HepG2 (cell line): ENCODE data around the gene ACSM3. TPM values are rescaled to one million over a fixed set of nuclear protein-coding genes. Genes with fewer than 3 reads are reported as not detected.

Experiments used
- AHR ChIP-seq: IDR thresholded peaks from 2 replicates; pipeline ENCODE4 v1.6.1; 2018; ENCODE audit warnings: missing genetic modification reagents, missing compliant biosample characterization
- CEBPG ChIP-seq: IDR thresholded peaks from 2 replicates; pipeline ENCODE4 v1.6.1; 2016
- HNF4G ChIP-seq, 2 experiments: sonication (generic) in 1 of 2; formaldehyde crosslinking in 1 of 2; IDR thresholded peaks; 2 replicates each; pipeline versions ENCODE4 v1.4.0 to v1.6.1; 2011 to 2020; ENCODE audit warnings: borderline replicate concordance in 2 of 2, low read depth in 2 of 2, mild to moderate bottlenecking in 2 of 2, low read length in 1 of 2, missing genetic modification reagents in 1 of 2, moderate library complexity in 1 of 2
- HNRNPL ChIP-seq: fragments of 200-400 bp; formaldehyde crosslinking; IDR thresholded peaks from 2 replicates; pipeline ENCODE4 v1.6.1; 2017; ENCODE audit warnings: mild to moderate bottlenecking, low read depth, low read length
- ISX ChIP-seq: sonication (generic); formaldehyde crosslinking; conservative IDR thresholded peaks from 2 replicates; pipeline ENCODE4 v1.5.0; 2020; ENCODE audit warnings: missing genetic modification reagents
- JUNB ChIP-seq: sonication (generic); formaldehyde crosslinking; IDR thresholded peaks from 2 replicates; pipeline ENCODE4 v1.8.0; 2022; ENCODE audit warnings: missing genetic modification reagents, mild to moderate bottlenecking, borderline replicate concordance
- MYNN ChIP-seq: sonication (generic); formaldehyde crosslinking; IDR thresholded peaks from 2 replicates; pipeline ENCODE4 v1.4.0; 2020; ENCODE audit warnings: mild to moderate bottlenecking, low read depth, missing genetic modification reagents
- PAX8 ChIP-seq: sonication (generic); formaldehyde crosslinking; IDR thresholded peaks from 2 replicates; pipeline ENCODE4 v1.8.0; 2022; ENCODE audit warnings: mild to moderate bottlenecking, missing genetic modification reagents, borderline replicate concordance
- POLR2AphosphoS2 ChIP-seq: IDR thresholded peaks from 2 replicates; pipeline ENCODE4 v1.6.1; 2011; ENCODE audit warnings: low read depth, low read length, improper control_type of control experiment
- RAD51 ChIP-seq: fragments of 450-650 bp; IDR thresholded peaks from 2 replicates; pipeline ENCODE4 v1.6.1; 2016; ENCODE audit warnings: borderline replicate concordance
- SMARCC2 ChIP-seq: fragments of 450-650 bp; IDR thresholded peaks from 2 replicates; pipeline ENCODE4 v1.6.1; 2017; ENCODE audit warnings: antibody characterized with exemption, mild to moderate bottlenecking
- TSC22D2 ChIP-seq: sonication (generic); formaldehyde crosslinking; IDR thresholded peaks from 2 replicates; pipeline ENCODE4 v1.5.1; 2020; ENCODE audit warnings: missing genetic modification reagents, mild to moderate bottlenecking, borderline replicate concordance
- U2AF2 ChIP-seq: fragments of 200-400 bp; formaldehyde crosslinking; IDR thresholded peaks from 2 replicates; pipeline ENCODE4 v1.6.1; 2017; ENCODE audit warnings: low read depth, mild to moderate bottlenecking, low read length
- ZBTB20 ChIP-seq: sonication (generic); formaldehyde crosslinking; IDR thresholded peaks from 2 replicates; pipeline ENCODE4 v1.8.1; 2023; ENCODE audit warnings: missing genetic modification reagents, low read depth, mild to moderate bottlenecking, borderline replicate concordance
- ZFP37 ChIP-seq: sonication (generic); formaldehyde crosslinking; IDR thresholded peaks from 2 replicates; pipeline ENCODE4 v1.4.0; 2020; ENCODE audit warnings: missing genetic modification reagents, borderline replicate concordance
- ZFP62 ChIP-seq: sonication (generic); formaldehyde crosslinking; IDR thresholded peaks from 2 replicates; pipeline ENCODE4 v1.4.0; 2020; ENCODE audit warnings: missing genetic modification reagents
- ZNF207 ChIP-seq: fragments of 450-650 bp; IDR thresholded peaks from 2 replicates; pipeline ENCODE4 v1.6.1; 2016; ENCODE audit warnings: antibody characterized with exemption, borderline replicate concordance
- ZNF354B ChIP-seq: sonication (generic); formaldehyde crosslinking; IDR thresholded peaks from 2 replicates; pipeline ENCODE4 v1.8.0; 2022; ENCODE audit warnings: mild to moderate bottlenecking, missing genetic modification reagents
- polyA plus RNA-seq, 8 experiments: library from polyadenylated mRNA; depleted of rRNA in 3 of 8; stranded (reverse) in 7 of 8; unstranded in 1 of 8; fragments of >200 nt; fragmentation: Illumina TruSeq in 4 of 8; extraction: Trizol in 4 of 8; gene quantifications; 2 replicates each; pipeline versions ENCODE4 v1.2.1 to v1.2.3, GENCODE V29; 2011 to 2016; ENCODE audit warnings: low read depth in 4 of 8, missing spikeins in 1 of 8, mixed read lengths in 1 of 8; ENCODE audit not compliant: insufficient read depth in 1 of 8
- total RNA-seq, 5 experiments: library from RNA; depleted of rRNA; stranded (reverse); fragments of >200 nt; fragmentation: Illumina TruSeq; extraction: Trizol; gene quantifications; 2 replicates each; pipeline ENCODE4 v1.2.3, GENCODE V29; 2016; ENCODE audit warnings: low read depth in 1 of 5
- TF ChIP-seq, protein P1 (sequence below): IDR thresholded peaks from 2 replicates; pipeline ENCODE4 v1.6.1; 2016
- TF ChIP-seq, protein P2 (sequence below): sonication (generic); formaldehyde crosslinking; IDR thresholded peaks from 2 replicates; pipeline ENCODE4 v1.4.0; 2020; ENCODE audit warnings: mild to moderate bottlenecking, missing genetic modification reagents
- TF ChIP-seq, protein P3 (sequence below): sonication (generic); formaldehyde crosslinking; IDR thresholded peaks from 2 replicates; pipeline ENCODE4 v1.4.0; 2020; ENCODE audit warnings: missing genetic modification reagents, borderline replicate concordance
- TF ChIP-seq, protein P4 (sequence below): sonication (generic); formaldehyde crosslinking; conservative IDR thresholded peaks from 2 replicates; pipeline ENCODE4 v1.8.0; 2022; ENCODE audit warnings: mild to moderate bottlenecking, moderate library complexity, missing genetic modification reagents

Gene ACSM3
- total and polyA plus RNA-seq, 2 of the 13 experiments (the other 11 are each of a cell fraction or from before 2014, with no cell fraction given), result 74.0 to 108 TPM

DNA sequence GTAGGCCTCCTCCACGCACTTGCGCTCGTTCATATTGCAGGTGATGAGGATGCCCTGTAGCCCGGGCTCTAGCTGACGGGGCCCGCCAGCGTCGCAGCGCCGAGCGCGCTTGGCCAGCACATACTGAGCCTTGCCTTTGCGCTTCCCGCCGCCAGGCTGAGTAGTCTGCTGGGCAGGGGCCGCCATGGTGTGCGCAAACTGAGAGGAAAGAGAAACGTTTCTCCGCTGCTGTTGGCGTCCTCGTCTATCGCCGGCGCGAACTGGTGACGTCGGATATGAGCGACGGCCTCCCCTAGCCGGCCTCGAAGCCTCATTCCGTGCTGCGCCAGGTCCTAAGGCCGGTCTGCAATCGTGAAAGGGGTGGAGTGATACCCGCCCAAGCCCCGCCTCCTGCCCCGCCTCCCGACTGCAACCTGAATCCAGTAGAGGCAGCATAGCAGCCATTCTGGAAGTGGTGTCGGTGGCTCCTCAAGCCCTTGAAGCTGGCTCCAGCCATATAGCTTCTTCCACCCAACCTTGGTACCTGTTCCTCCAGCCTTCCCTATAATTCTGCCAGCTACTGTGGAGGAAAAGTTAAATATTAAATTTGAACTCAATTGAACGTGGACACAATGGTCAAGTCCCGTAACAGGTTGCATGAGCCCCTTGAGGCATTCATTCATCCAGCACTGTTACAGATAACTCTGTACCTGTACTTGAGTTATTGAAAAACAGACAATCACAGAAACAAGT is 22.1 kb upstream of the ACSM3 start, which contains the start of gene THUMPD1 (continued):
- TF ChIP-seq PAX8 (CRISPR knock-in tag) (0 out of 2 replicates have a peak, but pooled peaks have one; percentile 70), ZBTB20 (CRISPR knock-in tag) (peak; percentile 96), TSC22D2 (peak; percentile 92), ZNF354B (CRISPR knock-in tag) (no peak), POLR2AphosphoS2 (no peak; the same call in none of the 2 replicates), RAD51 (no peak), ZFP37 (CRISPR knock-in tag) (peak; percentile 89; the same call in 1 of the 2 replicates), U2AF2 (0 out of 2 replicates have a peak, but pooled peaks have one; percentile 56), SMARCC2 (no peak), MYNN (CRISPR knock-in tag) (no peak; the same call in 1 of the 2 replicates), ZFP62 (CRISPR knock-in tag) (peak; percentile 59; the same call in 1 of the 2 replicates), HNF4G (IDR thresholded peaks at IDR 0.05; ENCODE audit: borderline replicate concordance, low read depth, low read length) (peak; percentile 67; the same call in 1 of the 2 replicates), HNF4G (CRISPR knock-in tag; IDR thresholded peaks at IDR 0.05; ENCODE audit: borderline replicate concordance, low read depth) (no peak), JUNB (no peak), CEBPG (CRISPR knock-in tag) (peak; percentile 70), AHR (CRISPR knock-in tag) (peak; percentile 87), ZNF207 (no peak), HNRNPL (peak; percentile 74; the same call in 1 of the 2 replicates), ISX (CRISPR knock-in tag) (peak; percentile 75; the same call in 1 of the 2 replicates)
- TF ChIP-seq, protein P1, sequence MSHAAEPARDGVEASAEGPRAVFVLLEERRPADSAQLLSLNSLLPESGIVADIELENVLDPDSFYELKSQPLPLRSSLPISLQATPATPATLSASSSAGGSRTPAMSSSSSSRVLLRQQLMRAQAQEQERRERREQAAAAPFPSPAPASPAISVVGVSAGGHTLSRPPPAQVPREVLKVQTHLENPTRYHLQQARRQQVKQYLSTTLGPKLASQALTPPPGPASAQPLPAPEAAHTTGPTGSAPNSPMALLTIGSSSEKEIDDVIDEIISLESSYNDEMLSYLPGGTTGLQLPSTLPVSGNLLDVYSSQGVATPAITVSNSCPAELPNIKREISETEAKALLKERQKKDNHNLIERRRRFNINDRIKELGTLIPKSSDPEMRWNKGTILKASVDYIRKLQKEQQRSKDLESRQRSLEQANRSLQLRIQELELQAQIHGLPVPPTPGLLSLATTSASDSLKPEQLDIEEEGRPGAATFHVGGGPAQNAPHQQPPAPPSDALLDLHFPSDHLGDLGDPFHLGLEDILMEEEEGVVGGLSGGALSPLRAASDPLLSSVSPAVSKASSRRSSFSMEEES (CRISPR knock-in tag), result peak; percentile 84
- TF ChIP-seq, protein P2, sequence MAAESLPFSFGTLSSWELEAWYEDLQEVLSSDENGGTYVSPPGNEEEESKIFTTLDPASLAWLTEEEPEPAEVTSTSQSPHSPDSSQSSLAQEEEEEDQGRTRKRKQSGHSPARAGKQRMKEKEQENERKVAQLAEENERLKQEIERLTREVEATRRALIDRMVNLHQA (CRISPR knock-in tag), result peak; percentile 76; the same call in 1 of the 2 replicates
- TF ChIP-seq, protein P3, sequence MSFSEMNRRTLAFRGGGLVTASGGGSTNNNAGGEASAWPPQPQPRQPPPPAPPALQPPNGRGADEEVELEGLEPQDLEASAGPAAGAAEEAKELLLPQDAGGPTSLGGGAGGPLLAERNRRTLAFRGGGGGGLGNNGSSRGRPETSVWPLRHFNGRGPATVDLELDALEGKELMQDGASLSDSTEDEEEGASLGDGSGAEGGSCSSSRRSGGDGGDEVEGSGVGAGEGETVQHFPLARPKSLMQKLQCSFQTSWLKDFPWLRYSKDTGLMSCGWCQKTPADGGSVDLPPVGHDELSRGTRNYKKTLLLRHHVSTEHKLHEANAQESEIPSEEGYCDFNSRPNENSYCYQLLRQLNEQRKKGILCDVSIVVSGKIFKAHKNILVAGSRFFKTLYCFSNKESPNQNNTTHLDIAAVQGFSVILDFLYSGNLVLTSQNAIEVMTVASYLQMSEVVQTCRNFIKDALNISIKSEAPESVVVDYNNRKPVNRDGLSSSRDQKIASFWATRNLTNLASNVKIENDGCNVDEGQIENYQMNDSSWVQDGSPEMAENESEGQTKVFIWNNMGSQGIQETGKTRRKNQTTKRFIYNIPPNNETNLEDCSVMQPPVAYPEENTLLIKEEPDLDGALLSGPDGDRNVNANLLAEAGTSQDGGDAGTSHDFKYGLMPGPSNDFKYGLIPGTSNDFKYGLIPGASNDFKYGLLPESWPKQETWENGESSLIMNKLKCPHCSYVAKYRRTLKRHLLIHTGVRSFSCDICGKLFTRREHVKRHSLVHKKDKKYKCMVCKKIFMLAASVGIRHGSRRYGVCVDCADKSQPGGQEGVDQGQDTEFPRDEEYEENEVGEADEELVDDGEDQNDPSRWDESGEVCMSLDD (CRISPR knock-in tag), result peak; percentile 86; the same call in 1 of the 2 replicates
- TF ChIP-seq, protein P4, sequence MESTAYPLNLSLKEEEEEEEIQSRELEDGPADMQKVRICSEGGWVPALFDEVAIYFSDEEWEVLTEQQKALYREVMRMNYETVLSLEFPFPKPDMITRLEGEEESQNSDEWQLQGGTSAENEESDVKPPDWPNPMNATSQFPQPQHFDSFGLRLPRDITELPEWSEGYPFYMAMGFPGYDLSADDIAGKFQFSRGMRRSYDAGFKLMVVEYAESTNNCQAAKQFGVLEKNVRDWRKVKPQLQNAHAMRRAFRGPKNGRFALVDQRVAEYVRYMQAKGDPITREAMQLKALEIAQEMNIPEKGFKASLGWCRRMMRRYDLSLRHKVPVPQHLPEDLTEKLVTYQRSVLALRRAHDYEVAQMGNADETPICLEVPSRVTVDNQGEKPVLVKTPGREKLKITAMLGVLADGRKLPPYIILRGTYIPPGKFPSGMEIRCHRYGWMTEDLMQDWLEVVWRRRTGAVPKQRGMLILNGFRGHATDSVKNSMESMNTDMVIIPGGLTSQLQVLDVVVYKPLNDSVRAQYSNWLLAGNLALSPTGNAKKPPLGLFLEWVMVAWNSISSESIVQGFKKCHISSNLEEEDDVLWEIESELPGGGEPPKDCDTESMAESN (CRISPR knock-in tag), result peak; percentile 98
